ENCODE results near the gene ARMC9. TPM values are rescaled to one million over a fixed set of nuclear protein-coding genes. Genes with fewer than 3 reads are reported as not detected.

ARMC9 gene
- total RNA-seq, 3 donors from 2014 or later = 10.9 to 32.2 (median 11.9) TPM

DNA sequence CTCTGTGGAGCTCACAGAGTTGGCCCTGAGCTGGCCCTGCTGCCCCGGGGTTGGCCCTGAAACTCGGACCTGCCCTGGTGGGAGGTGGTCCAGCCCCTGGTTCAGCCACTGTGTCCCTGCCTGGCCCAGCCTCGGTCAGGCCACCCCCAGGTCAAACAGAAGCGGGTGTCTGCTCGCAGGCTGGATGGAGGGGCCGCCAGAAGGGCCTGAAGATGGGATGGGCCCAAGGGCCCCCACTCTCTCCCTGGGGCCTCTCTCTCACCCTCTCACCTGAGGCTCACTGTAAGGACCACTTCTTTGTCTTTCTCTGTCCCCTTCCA lies 172.0 kb downstream of the ARMC9 start:
- Histone ChIP-seq H3K36me3 (ENCODE audit: low read depth) (no peaks in the 10 kb centered on the region), H3K9me3 (no peaks in the 10 kb centered on the region), H3K4me3 (no peak overlapping the region), H3K4me1 (ENCODE audit: low read depth) (no peaks in the 10 kb centered on the region)
- TF ChIP-seq, protein P1, sequence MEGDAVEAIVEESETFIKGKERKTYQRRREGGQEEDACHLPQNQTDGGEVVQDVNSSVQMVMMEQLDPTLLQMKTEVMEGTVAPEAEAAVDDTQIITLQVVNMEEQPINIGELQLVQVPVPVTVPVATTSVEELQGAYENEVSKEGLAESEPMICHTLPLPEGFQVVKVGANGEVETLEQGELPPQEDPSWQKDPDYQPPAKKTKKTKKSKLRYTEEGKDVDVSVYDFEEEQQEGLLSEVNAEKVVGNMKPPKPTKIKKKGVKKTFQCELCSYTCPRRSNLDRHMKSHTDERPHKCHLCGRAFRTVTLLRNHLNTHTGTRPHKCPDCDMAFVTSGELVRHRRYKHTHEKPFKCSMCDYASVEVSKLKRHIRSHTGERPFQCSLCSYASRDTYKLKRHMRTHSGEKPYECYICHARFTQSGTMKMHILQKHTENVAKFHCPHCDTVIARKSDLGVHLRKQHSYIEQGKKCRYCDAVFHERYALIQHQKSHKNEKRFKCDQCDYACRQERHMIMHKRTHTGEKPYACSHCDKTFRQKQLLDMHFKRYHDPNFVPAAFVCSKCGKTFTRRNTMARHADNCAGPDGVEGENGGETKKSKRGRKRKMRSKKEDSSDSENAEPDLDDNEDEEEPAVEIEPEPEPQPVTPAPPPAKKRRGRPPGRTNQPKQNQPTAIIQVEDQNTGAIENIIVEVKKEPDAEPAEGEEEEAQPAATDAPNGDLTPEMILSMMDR (IDR thresholded peaks at IDR 0.05) = no peak
- intact Hi-C loops (cut with DNase I, micrococcal nuclease) = no loop called here
- no peak for ATAC-seq
- peak in 2 of 3 donors; percentile 26 to 34 for DNase-seq

DNA sequence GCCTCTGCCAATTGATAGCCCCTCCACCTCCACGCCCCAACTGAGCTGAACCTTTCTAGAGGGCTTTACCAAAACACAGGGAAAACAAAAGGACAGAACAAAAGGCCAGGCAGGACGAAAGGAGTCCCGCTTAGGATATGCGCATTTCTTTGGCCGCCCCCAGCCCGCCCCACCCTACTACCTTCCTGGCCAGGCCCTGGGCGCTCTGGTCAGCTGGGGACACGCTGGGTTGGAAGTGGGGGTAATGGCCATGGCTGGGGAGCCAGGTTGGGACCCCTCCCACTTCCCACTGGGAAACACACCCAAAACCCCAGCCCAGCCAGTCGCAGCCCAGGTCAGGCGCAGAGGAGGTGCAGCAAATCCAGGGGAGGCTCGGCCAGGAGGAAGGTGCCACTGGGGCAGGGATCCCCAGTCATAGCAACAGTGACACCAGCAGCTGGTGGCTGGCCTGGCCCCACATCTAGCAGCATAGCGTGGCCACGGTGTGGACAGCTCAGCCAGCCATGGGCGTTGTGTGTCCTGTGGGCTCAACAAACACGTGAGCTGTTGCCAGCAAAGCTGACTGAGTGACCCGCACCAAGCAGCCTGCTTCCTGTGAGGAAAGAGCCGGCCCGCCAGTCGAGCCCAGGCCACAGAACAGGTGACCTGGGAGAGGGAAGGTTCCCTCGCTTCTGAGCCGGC lies 172.5 kb downstream of the ARMC9 start:
- Histone ChIP-seq H3K36me3 (ENCODE audit: low read depth) (no peaks in the 10 kb centered on the region), H3K4me1 (ENCODE audit: low read depth) (no peaks in the 10 kb centered on the region), H3K4me3 (no peak overlapping the region), H3K9me3 (no peaks in the 10 kb centered on the region)
- TF ChIP-seq, protein P1 (IDR thresholded peaks at IDR 0.05) = no peak
- ATAC-seq = no peak
- intact Hi-C loops (cut with DNase I, micrococcal nuclease) = no loop called here
- DNase-seq = peak in 2 of 3 donors; percentile 23 to 46

DNA sequence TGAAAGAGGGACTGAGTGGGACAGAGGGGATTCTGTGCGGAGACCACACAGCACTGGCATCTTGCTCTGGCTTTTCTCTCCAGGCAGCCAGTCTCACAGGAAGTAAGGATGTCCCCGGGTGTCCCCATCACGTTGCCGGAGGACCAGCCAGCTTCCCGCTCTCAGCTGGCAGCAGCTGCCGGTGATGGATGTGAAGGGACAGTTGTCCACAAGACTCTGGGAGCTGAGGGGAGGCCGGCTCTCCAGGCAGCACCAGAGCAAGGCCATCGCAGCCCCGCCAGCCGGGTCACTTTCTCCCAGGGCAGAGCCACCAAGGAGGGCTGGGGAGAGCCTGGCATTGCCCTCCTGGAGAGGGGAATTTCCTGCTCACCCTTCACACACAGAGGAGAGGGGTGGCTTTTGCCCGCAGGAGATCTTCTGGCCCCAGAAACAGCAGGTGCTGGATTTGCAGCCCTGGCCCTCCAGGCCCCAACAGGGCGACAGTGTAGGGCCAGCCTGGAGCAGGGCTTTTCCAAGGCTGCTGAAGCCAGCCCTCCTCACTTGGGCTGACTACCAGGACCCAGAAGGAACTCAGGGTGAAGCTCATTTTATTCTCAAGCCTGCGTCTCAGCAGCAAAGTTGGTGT lies 173.1 kb downstream of the ARMC9 start:
- Histone ChIP-seq H3K36me3 (ENCODE audit: low read depth) (no peaks in the 10 kb centered on the region), H3K9me3 (no peaks in the 10 kb centered on the region), H3K4me1 (ENCODE audit: low read depth) (no peaks in the 10 kb centered on the region), H3K4me3 (no peak overlapping the region)
- DNase-seq = peak in 2 of 3 donors; percentile 17 to 44
- intact Hi-C loops (cut with DNase I, micrococcal nuclease) = no loop called here
- TF ChIP-seq, protein P1 (IDR thresholded peaks at IDR 0.05) = no peak
- no peak for ATAC-seq

DNA sequence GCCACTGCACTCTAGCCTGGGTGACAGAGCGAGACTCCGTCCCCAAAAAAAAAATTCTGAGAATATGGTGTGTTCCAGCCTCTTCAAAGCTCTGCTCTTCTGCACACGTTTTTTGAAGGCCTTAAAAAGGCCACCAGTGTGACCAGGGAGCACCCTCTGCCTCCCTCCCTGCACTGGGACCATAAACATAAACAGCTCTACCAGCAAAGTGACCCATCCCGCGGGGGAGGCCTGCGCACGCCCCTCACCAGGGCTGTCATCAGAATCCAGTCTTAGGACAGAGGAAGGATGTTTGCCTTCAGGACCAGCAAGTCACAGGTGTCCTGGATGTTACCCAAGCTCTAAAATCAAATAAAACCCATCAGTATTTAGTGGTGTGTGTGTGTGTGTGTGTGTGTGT lies 173.9 kb downstream of the ARMC9 start:
- TF ChIP-seq, protein P1 (IDR thresholded peaks at IDR 0.05) = no peak
- H3K36me3 ChIP-seq (ENCODE audit: low read depth) = no peaks in the 10 kb centered on the region

DNA sequence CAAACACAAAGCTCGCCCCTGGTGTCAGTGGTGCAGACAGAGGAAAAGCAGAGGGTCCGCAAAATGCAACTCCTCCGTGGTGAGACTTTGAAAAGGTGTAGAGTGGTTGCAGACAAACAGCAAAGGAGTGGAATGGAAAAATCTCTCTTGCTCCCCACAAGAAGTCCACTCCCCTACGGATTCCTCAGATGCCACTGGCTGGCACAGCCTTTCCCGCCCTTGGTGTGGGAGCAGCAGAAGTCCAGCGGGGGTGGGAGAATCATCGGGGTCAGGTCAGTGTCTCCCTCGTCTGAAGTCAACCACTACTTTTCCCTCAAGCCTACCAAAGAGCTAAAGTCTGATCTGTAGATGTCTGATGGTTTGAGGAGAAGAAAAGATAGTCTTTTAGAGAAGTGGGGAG lies 174.8 kb downstream of the ARMC9 start:
- intact Hi-C loops (cut with DNase I, micrococcal nuclease) = no loop called here
- TF ChIP-seq, protein P1 (IDR thresholded peaks at IDR 0.05) = no peak
- ATAC-seq (no peak), DNase-seq (peak in 2 of 3 donors; percentile 22 to 25)
- H3K4me3 ChIP-seq = no peak overlapping the region
- H3K9me3 ChIP-seq = no peaks in the 10 kb centered on the region
- H3K36me3 ChIP-seq (ENCODE audit: low read depth) = no peaks in the 10 kb centered on the region
- H3K4me1 ChIP-seq (ENCODE audit: low read depth) = peaks cover 4% of the 10 kb centered on the region

More for the DNA sequence above, 173.9 kb downstream of the ARMC9 start:
- no peaks in the 10 kb centered on the region for H3K4me1 ChIP-seq (ENCODE audit: low read depth)
- H3K9me3 ChIP-seq = no peaks in the 10 kb centered on the region
- H3K4me3 ChIP-seq = no peak overlapping the region
- intact Hi-C loops (cut with DNase I, micrococcal nuclease) = no loop called here
- DNase-seq = peak in 2 of 3 donors; percentile 23 to 37
- no peak for ATAC-seq
